ENCODE results near the gene CFDP1. TPM values are rescaled to one million over a fixed set of nuclear protein-coding genes. Genes with fewer than 3 reads are reported as not detected.
"Not testable (repeated sequence)": the region's sequence is repeated elsewhere in the genome, so short reads cannot be mapped to it uniquely, and the experiment has no call there.

Gene CFDP1
- total and polyA plus RNA-seq, 4 donors = 55.4 to 164 (median 132) TPM

DNA sequence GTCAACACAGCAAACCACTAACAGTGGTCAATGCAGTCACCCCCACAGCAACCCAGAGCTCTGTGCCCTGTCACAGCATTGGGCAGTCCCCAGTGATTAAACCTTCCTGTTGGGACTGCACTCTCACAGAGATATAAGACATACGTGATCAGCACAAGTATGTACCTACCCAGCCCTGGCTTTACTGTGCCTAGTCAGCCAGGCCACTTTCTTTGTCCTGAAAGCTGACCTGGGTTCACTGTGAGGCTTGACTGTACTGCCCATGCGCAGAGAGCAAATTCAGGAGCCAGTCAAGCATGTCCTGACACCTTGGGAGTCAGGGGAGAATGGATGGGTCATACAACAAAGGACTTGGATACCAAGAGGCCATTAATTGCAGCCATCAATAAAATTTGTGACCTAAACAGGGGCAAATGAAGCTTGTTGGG, 42.1 kb upstream of the CFDP1 start:
- Histone ChIP-seq H3K27me3 (ENCODE audit: control insufficient read depth, insufficient read depth, low read length) (no peaks in the 10 kb centered on the region), H3K36me3 (ENCODE audit: control insufficient read depth, insufficient read depth, low read length) (peaks cover 24% of the 10 kb centered on the region), H3K27ac (ENCODE audit: low read depth, low read length) (no peak overlapping the region), H3K4me3 (ENCODE audit: low read depth, low read length) (no peak overlapping the region), H3K4me1 (ENCODE audit: control insufficient read depth, insufficient read depth, low read length) (no peaks in the 10 kb centered on the region), H3K9me3 (ENCODE audit: control insufficient read depth, insufficient read depth, low read length) (no peaks in the 10 kb centered on the region)
- DNase-seq (ENCODE audit: low read depth in 4 of 6, low spot score in 6 of 6) = no peak
- WGBS (ENCODE audit: insufficient coverage) = 81% methylated on average over 2 of the region's 2 CpGs

- H3K4me3 ChIP-seq (ENCODE audit: low read depth, low read length) = no peak overlapping the region
- WGBS (ENCODE audit: insufficient coverage) = 97% methylated on average over 15 of the region's 17 CpGs
- DNase-seq (ENCODE audit: low read depth in 4 of 6, low spot score in 6 of 6) = no peak
- H3K36me3 ChIP-seq (ENCODE audit: control insufficient read depth, insufficient read depth, low read length) = peaks cover 7% of the 10 kb centered on the region
- H3K27ac ChIP-seq (ENCODE audit: low read depth, low read length) = no peak overlapping the region
- no peaks in the 10 kb centered on the region for H3K9me3 ChIP-seq (ENCODE audit: control insufficient read depth, insufficient read depth, low read length)
- no peaks in the 10 kb centered on the region for H3K4me1 ChIP-seq (ENCODE audit: control insufficient read depth, insufficient read depth, low read length)
- H3K27me3 ChIP-seq (ENCODE audit: control insufficient read depth, insufficient read depth, low read length) = no peaks in the 10 kb centered on the region
Measured at GRCh38 chr16:75472908-75473877, 39.9 kb upstream of the CFDP1 start.

- peak in 5 of 6 donors; percentile 52 to 92 (median 60) for DNase-seq (ENCODE audit: low read depth in 4 of 6, low spot score in 6 of 6)
- 10% methylated on average over 3 of the region's 10 CpGs for WGBS (ENCODE audit: insufficient coverage)
- Histone ChIP-seq H3K4me3 (ENCODE audit: low read depth, low read length) (no peak overlapping the region), H3K36me3 (ENCODE audit: control insufficient read depth, insufficient read depth, low read length) (no peaks in the 10 kb centered on the region), H3K4me1 (ENCODE audit: control insufficient read depth, insufficient read depth, low read length) (no peaks in the 10 kb centered on the region), H3K9me3 (ENCODE audit: control insufficient read depth, insufficient read depth, low read length) (no peaks in the 10 kb centered on the region), H3K27me3 (ENCODE audit: control insufficient read depth, insufficient read depth, low read length) (no peaks in the 10 kb centered on the region), H3K27ac (ENCODE audit: low read depth, low read length) (no peak overlapping the region)
Measured at GRCh38 chr16:75471723-75472633, 38.7 kb upstream of the CFDP1 start.

DNA sequence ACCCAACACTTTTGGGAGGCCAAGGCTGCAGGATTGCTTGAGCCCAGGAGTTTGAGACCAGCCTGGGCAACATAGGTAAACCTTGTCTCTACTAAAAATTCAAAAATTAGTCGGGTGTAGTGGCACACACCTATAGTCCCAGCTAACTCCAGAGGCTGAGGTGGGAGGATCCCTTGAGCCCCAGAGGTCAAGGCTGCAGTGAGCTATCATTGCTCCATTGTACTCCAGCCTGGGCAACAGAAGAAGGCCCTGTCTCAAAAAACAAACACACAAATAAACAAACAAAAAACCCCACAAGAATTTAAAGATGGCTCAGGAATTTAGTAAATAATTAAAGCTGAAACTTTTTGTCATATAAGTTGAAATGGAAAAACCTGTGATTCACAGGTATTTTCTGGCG, 33.5 kb upstream of the CFDP1 start:
- H3K36me3 ChIP-seq (ENCODE audit: control insufficient read depth, insufficient read depth, low read length) = no peaks in the 10 kb centered on the region
- H3K4me3 ChIP-seq (ENCODE audit: low read depth, low read length) = no peak overlapping the region
- no peak overlapping the region for H3K27ac ChIP-seq (ENCODE audit: low read depth, low read length)
- peaks cover 7% of the 10 kb centered on the region for H3K4me1 ChIP-seq (ENCODE audit: control insufficient read depth, insufficient read depth, low read length)
- H3K27me3 ChIP-seq (ENCODE audit: control insufficient read depth, insufficient read depth, low read length) = no peaks in the 10 kb centered on the region
- DNase-seq (ENCODE audit: low read depth in 4 of 6, low spot score in 6 of 6) = no peak
- H3K9me3 ChIP-seq (ENCODE audit: control insufficient read depth, insufficient read depth, low read length) = no peaks in the 10 kb centered on the region
- WGBS (ENCODE audit: insufficient coverage) = 80% methylated on average over 2 of the region's 2 CpGs

DNA sequence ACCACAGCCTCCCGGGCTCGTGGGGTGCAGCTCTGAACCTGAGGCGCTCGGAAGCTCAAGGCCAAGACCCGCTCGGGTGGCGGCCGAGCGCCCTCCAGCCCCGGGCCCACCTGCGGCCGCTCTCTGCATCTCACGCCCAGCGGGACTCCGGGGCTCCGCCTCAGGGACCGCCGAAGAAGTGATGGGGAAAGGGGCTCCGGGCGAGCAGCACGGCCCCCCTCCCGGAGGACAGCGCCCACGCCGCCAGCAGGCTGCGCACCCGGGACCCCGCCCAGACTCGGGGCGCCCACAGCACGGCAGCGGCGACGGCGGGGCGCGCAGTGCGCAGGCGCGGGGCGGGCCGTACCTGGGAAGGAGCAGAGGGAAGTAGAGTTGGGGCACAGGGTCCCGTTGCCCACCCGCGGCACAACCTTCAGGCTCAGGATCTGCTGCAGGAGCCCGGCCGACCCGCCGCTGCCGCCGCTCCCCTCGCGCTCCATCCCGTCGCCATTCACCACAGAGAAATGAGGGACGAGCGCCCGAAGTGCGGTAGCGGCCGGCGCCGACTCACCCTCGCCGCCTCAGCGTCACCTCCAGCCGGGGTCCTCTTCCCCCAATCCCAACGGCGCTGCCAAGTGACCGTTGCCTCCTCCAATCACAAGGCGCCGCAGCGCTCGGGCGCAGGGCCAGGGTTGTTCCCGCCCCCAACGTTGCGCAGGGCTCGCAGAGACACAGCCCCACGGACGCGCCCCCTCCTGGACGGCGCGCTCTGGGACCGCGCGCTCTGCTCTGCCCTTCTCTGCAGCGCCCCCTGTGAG, 31.0 kb upstream of the CFDP1 start, which contains the start of gene TMEM170A:
Gene TMEM170A, minus strand, starts transcription at position 568 of the 797 bp plus-strand sequence. Its CDS starts 89 bp downstream, at position 479.
- Histone ChIP-seq H3K4me1 (ENCODE audit: control insufficient read depth, insufficient read depth, low read length) (peaks cover 25% of the 10 kb centered on the region), H3K36me3 (ENCODE audit: control insufficient read depth, insufficient read depth, low read length) (peaks cover 2% of the 10 kb centered on the region), H3K27me3 (ENCODE audit: control insufficient read depth, insufficient read depth, low read length) (no peaks in the 10 kb centered on the region), H3K9me3 (ENCODE audit: control insufficient read depth, insufficient read depth, low read length) (no peaks in the 10 kb centered on the region), H3K4me3 (ENCODE audit: low read depth, low read length) (peak within 1 kb of the TSS; percentile 90), H3K27ac (ENCODE audit: low read depth, low read length) (peak within 1 kb of the TSS; percentile 99)
- under 1% methylated on average over 89 of the region's 89 CpGs for whole genome bisulfite sequencing (ENCODE audit: insufficient coverage)
- peak; percentile 95 to 100 (median 98) for DNase-seq (ENCODE audit: low read depth in 4 of 6, low spot score in 6 of 6)

DNA sequence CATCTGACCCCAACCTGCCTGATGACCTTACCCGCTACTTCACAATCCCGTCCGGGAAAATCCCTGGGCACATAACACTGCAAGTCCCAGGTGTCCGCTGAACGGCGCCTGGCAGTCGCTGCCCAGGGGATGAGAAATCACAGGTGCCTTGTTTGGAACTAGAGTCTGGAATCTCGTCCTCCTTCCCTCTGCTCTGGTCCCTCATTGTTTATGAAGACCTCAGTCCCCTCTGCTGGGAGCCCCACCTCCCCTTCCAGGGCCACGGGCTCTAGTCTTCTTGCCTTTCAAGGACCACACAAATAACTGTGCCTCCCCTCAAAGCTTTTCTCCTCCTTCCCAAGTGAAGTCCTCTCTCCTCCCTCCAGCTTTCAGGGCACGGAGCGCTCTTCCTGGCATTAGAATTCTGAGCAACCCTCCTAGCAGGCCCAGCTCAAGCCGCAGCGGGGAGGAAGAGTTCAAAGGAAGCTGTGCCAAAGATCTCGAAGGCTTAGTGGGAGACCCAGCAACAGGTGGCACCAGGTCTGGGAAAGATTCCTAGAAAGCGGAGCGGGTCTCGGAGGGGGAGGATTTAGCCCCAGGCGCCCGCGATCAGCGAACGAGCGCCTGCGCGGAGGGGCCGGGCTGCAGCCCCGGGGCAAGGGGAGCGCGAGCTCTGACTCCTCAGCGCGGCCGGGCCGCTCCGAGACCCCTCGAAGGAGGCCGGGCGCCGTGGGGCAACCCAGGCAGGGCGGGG, 30.3 kb upstream of the CFDP1 start:
- peak overlapping the region; percentile 99 for H3K27ac ChIP-seq (ENCODE audit: low read depth, low read length)
- H3K36me3 ChIP-seq (ENCODE audit: control insufficient read depth, insufficient read depth, low read length); H3K9me3 ChIP-seq (ENCODE audit: control insufficient read depth, insufficient read depth, low read length); H3K27me3 ChIP-seq (ENCODE audit: control insufficient read depth, insufficient read depth, low read length): not testable (repeated sequence)
- DNase-seq (ENCODE audit: low read depth in 4 of 6, low spot score in 6 of 6) = peak in 4 of 6 donors; percentile 18 to 79 (median 48)
- H3K4me1 ChIP-seq (ENCODE audit: control insufficient read depth, insufficient read depth, low read length) = peaks cover 27% of the 10 kb centered on the region
- peak overlapping the region; percentile 90 for H3K4me3 ChIP-seq (ENCODE audit: low read depth, low read length)
- 2% methylated on average over 33 of the region's 39 CpGs for WGBS (ENCODE audit: insufficient coverage)

GRCh38 chr16:75462806-75463205, 29.5 kb upstream of the CFDP1 start:
- Histone ChIP-seq H3K36me3 (ENCODE audit: control insufficient read depth, insufficient read depth, low read length) (peaks cover 2% of the 10 kb centered on the region), H3K4me3 (ENCODE audit: low read depth, low read length) (no peak overlapping the region), H3K4me1 (ENCODE audit: control insufficient read depth, insufficient read depth, low read length) (peaks cover 27% of the 10 kb centered on the region), H3K9me3 (ENCODE audit: control insufficient read depth, insufficient read depth, low read length) (no peaks in the 10 kb centered on the region), H3K27me3 (ENCODE audit: control insufficient read depth, insufficient read depth, low read length) (no peaks in the 10 kb centered on the region), H3K27ac (ENCODE audit: low read depth, low read length) (no peak overlapping the region)
- DNase-seq (ENCODE audit: low read depth in 4 of 6, low spot score in 6 of 6) = no peak
- whole genome bisulfite sequencing (ENCODE audit: insufficient coverage) = 53% methylated on average over 2 of the region's 2 CpGs

- Histone ChIP-seq H3K9me3 (ENCODE audit: control insufficient read depth, insufficient read depth, low read length) (no peaks in the 10 kb centered on the region), H3K4me3 (ENCODE audit: low read depth, low read length) (no peak overlapping the region), H3K27me3 (ENCODE audit: control insufficient read depth, insufficient read depth, low read length) (no peaks in the 10 kb centered on the region), H3K4me1 (ENCODE audit: control insufficient read depth, insufficient read depth, low read length) (peaks cover 30% of the 10 kb centered on the region), H3K36me3 (ENCODE audit: control insufficient read depth, insufficient read depth, low read length) (peaks cover 2% of the 10 kb centered on the region), H3K27ac (ENCODE audit: low read depth, low read length) (no peak overlapping the region)
- DNase-seq (ENCODE audit: low read depth in 4 of 6, low spot score in 6 of 6) = no peak
- WGBS (ENCODE audit: insufficient coverage) = no CpG with 5 or more reads among the region's 2 CpGs
Measured at GRCh38 chr16:75461575-75461974, 28.3 kb upstream of the CFDP1 start.
